GM12801 (cell line): Measurements from ENCODE around the gene GALNT16.

Source experiments
- TF ChIP-seq, protein P1 (sequence below): IDR thresholded peaks from one replicate; pipeline ENCODE4 v1.5.1; 2011; ENCODE audit warnings: control low read depth; ENCODE audit not compliant: insufficient read length; ENCODE audit errors: extremely low read depth

The GALNT16 gene

DNA sequence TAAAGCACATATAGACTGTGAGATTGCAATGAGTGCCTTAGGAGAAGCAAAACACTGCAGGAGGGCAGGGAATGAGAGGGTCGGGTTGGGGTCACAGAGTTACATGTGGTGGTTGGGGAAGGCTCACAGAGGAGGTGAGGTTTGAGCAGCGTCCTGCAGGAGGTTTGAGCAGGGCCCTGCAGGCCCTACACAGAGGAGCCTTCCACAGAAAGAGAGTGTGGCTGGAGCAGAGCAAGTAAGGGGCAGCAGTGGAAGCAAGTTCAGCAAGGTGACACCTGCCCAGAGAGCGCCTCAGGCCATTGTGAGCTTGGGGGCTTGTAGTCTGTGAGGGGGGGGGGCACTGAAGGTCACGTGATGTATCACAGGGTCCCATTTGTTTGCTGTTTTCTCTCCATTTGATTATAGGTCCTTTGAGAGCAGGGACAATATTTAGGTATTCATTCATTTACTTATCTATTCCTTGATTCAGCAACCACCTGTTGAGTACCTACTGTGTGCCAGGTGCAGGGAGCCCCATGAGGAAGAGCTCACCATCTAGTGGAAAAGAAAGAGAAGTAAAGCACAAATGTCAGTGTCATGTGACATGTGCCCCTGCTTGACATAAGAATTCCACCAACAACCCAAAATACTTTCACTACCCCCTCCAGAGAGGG is 56.6 kb downstream of the GALNT16 start:
- TF ChIP-seq, protein P1, sequence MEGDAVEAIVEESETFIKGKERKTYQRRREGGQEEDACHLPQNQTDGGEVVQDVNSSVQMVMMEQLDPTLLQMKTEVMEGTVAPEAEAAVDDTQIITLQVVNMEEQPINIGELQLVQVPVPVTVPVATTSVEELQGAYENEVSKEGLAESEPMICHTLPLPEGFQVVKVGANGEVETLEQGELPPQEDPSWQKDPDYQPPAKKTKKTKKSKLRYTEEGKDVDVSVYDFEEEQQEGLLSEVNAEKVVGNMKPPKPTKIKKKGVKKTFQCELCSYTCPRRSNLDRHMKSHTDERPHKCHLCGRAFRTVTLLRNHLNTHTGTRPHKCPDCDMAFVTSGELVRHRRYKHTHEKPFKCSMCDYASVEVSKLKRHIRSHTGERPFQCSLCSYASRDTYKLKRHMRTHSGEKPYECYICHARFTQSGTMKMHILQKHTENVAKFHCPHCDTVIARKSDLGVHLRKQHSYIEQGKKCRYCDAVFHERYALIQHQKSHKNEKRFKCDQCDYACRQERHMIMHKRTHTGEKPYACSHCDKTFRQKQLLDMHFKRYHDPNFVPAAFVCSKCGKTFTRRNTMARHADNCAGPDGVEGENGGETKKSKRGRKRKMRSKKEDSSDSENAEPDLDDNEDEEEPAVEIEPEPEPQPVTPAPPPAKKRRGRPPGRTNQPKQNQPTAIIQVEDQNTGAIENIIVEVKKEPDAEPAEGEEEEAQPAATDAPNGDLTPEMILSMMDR: no peak

DNA sequence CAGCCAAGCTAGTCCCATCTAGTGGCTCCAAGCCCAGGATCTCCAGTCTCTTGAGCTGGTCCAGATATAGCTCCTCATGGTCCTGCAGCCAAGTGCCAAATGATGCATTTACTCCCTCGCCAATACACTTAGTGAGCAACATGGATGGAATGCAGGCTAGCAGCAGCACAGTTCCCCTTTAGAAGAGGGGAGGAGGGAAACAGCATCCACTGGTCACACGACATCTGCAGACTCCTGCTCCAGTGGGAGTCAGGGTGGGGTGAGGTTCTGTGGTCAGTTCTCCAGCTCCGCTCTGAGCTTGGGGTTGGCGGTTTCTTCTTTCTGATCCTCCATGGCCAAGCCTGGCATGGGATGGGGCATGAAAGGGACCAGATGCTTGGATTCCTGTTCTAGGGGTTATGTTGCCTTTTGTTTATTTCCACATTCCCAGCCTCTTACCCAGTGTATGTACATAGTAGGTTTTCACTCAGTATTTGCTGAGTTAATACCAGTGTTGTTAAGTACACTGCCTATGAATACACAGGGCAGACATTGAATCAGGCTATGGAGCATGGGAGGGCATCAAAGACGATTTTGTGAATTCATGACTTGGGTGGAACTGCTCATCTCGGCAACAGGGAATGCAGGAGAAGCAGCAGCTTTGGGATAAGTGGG is 57.3 kb downstream of the GALNT16 start:
- TF ChIP-seq, protein P1: no peak

DNA sequence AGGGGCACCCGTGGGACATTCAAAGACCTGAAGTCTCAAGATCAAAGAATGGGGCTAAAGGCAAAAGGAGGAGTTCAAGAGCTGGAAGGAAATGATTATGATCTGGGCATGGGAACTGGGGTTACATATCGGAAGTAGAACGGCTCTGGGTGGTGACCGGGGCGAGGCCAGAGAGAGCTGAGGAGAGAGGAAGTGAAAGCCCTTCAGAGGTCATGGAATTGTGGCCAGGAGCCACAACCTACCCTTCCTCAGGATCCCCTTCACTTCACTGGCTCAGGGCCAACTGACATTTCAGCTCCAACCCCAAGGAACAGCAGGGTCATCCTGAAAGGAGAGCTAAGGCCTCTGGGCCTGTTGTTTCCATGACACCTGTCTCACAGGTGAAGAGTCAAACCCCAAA is 57.8 kb downstream of the GALNT16 start:
- TF ChIP-seq, protein P1: no peak

- TF ChIP-seq, protein P1: no peak
Measured at GRCh38 chr14:69318241-69318640, 58.3 kb downstream of the GALNT16 start.

- TF ChIP-seq, protein P1: no peak
Measured at GRCh38 chr14:69318901-69319475, 59.0 kb downstream of the GALNT16 start.

DNA sequence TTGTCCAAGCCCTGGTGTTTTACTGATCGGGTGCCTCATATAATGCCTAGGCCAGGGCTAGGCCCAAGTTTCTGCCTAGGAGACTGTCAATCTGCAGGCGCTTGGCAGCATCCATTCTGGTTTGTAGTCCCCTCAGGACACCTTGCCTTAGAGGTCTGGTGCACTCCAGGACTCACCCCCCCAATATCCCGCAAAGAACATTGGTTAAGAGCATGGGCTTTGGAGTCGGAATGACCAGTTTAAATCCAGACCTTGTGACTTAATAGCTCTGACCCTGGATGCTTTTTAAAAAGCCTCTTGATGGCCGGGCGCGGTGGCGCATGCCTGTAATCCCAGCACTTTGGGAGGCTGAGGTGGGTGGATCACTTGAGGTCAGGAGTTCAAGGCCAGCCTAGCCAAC is 60.0 kb downstream of the GALNT16 start:
- TF ChIP-seq, protein P1: no peak

DNA sequence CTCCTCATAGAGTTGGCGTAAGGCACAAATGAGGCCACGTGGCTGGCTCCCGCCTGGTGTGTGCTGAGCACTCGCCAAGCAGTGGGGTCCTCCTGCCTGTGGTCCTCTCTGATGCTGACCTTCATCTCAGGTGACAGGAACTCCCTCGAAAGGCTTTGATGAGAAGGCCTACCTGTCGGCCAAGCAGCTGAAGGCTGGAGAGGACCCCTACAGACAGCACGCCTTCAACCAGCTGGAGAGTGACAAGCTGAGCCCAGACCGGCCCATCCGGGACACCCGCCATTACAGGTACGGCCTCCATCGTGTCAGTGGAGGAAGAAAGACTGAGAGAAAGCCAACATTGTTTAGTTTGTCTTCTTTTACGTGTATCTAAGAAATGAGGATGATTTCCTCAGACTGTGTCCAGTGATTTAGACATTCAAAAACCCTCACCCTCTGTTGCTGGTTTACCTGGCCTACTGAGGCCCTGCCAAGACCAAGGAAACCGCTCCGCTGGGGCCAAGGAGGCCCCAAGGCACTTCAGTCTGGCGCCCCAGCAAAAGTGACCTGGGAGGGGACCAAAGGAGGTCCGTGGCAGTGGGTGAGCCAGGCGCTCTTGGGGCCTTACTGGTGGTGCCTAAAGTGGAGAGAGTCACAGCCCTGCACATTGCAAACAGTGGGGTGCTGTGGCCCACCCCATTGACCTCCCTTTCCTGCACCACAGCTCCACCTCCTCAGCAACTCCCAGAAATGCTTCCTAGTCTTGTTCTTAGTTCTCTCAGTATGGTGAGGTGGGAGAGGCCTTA is 60.8 kb downstream of the GALNT16 start:
- TF ChIP-seq, protein P1: no peak
